ENCODE measurements around the gene PSPC1. TPM values are rescaled to one million over a fixed set of nuclear protein-coding genes. Genes with fewer than 3 reads are reported as not detected.

The PSPC1 gene
- polyA plus RNA-seq, 12 donors = 39.7 to 55.6 (median 48.0) TPM; not detected in 1

DNA sequence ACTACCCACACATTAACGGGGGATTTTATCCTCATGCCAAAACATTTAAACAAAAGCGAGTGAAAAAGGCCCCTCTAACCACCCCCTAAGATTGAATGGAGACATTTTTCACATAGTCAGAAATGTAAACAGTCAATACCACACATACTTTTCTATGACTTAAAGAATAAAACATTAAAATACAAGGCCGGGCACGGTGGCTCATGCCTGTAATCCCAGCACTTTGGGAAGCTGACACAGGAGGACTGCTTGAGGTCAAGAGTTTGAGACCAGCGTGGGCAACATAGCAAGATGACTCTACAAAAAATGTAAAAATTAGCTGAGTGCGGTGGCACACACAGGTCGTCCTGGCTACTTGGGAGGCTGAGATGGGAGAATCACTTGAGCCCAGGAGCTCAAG, 102.0 kb downstream of the PSPC1 start:
- no peak for DNase-seq

DNA sequence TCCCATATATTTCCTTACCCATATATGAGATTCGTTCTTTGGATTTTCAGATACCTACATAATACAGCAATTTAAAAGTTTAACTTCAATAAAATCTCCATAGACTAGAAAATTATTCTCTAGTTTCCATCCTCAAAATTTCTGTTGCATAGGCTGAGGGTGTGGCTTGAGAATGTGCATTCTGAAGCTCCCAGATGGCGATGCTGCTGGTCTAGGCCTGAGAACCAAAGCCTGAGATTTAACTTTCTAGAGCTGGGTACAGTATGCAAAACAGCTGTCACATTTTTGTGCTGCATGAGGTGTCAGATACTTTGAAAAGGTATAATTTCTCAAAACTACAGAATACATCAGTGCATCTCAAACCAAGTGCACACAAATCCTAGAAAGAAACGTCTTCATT, 106.6 kb downstream of the PSPC1 start:
- DNase-seq = no peak

DNA sequence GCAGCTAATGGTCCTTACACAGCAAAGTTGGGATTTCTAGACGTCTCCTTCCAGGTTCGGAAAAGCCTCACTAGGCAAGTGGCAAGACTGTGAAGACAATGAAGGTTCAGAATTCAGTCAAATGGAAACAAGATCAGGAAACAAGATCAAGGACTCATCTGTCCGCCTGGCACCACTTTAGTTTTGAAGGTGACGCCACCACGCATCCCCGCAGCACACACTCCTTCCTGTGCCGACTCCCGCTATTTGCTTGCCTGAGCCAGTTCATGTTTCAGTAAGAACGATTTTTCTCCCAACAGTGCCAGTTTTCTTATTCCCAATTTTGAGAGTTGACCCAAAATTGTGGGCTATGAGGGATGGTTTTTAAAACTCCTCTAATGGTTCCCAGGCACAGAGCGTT, 107.8 kb downstream of the PSPC1 start:
- no peak for DNase-seq

DNA sequence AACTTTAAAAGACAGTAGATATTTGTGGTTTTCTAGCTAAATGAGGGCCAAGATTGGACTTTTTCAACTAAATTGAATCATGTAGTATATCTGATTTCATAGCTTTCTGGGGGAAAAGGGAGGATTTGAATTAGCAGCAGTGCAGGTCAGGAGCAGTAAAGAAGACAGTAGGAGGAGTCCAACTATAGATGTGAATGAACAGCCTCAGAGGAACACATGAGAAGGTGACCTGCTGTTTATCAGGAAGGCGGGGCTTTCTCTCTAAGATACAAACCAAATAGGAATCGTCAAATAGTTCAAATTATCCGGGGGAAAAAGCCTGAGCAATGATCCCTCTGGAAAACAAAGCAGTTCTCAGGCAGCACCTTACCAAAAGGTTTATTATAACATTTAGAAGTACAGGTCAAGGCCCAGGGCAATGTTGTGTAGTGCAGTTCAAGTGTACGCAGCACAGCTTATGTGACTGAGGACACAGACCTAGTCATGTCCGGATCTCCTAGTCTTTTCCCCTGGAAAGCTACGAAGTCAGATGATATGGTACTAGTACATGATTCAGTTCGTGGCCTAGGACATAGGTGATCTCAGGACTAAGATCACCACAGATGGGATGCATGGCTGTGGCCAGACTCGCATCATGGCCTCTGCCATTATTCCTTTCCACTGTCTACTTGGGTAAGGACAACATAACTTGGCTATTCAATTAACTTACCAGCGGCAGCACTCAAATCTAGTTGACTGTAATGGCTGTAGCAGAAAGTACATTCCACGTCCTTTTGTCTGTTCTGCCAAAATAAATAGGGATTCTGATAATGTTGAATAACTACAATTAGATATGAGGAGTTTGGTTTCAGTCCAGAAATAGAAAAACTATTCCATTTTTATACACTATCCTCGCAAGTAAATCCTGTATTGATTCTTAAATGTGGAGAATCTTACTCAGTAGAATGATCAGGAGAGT, 109.0 kb downstream of the PSPC1 start:
- no peak for DNase-seq

DNA sequence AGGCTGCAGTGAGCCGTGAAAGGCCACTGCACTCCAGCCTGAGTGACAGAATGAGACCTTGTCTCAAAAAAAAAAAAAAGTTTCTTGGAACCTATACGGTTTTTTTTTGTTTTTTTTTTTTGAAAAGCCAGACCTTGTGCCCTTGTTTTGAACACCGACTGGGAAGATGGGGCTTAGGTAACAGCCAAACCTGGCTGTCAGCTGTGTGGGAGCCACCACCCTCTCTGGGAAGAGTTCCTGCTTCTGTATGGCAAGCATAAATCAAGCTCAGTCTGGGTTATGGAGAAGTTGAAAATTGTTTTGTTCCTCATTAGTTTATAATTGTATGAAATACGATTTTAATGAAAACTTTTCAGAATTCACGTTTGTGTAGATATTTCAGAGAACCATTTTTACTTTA, 109.8 kb downstream of the PSPC1 start:
- DNase-seq = no peak

DNA sequence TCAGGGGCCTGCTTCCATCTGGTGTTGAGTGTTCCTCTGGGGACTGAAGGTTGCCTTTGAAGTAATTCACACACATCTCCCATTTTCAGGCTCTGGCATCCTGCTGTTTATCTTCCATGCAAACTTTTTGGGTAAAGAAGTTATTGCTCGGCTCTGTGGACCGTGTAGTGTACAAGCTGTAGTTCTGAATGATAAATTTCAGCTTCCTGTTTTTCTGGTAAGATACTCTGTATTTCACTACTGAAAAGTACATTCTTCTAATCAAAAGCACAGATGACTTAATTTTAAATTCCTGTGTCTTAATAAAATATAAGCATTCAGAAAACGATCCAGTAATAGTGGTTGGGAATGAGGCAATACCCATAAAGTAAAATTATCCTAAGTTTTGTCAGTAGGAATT, 112.6 kb downstream of the PSPC1 start:
- no peak for DNase-seq

DNA sequence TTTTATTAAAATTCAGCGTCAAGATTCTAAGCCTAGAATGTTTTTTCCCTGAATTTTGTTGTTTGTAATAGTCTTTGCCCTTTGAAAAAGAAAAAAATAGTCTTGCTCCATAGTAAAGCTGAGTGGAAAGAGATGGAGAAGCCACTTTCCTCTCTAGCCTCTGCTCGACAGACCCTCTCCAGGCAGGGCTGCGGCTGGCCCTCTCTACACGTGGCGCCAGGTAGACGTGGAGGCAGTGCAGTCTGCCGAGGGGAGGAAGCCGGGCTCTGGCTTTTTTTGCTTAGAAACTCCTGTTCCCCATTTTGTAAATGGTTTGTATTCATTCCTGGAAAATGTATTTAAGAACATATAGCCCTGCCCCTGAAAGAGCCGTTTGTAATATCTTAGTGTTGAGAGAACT, 114.0 kb downstream of the PSPC1 start:
- no peak for DNase-seq

DNA sequence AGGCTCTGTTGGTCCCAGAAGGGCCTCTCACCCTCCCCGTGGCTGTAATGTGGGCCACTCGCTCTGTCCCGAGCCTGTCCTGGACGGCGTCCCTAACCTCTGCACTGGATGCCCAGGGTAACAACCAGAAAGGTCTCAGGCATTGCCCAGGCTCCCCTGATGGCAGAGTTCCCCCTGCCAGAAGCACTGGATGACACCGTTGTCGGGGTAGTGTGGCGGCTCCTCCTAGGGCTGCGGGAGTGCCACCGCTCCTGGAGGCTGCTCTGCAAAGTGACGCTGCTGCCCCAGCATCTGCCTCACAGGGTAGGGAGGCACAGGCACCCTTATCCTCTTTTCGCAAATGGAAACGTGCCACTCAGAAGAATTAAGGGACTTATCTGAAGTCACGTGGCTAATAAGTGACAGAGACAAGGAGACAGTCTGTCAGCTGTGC, 117.3 kb downstream of the PSPC1 start:
- no peak for DNase-seq

DNA sequence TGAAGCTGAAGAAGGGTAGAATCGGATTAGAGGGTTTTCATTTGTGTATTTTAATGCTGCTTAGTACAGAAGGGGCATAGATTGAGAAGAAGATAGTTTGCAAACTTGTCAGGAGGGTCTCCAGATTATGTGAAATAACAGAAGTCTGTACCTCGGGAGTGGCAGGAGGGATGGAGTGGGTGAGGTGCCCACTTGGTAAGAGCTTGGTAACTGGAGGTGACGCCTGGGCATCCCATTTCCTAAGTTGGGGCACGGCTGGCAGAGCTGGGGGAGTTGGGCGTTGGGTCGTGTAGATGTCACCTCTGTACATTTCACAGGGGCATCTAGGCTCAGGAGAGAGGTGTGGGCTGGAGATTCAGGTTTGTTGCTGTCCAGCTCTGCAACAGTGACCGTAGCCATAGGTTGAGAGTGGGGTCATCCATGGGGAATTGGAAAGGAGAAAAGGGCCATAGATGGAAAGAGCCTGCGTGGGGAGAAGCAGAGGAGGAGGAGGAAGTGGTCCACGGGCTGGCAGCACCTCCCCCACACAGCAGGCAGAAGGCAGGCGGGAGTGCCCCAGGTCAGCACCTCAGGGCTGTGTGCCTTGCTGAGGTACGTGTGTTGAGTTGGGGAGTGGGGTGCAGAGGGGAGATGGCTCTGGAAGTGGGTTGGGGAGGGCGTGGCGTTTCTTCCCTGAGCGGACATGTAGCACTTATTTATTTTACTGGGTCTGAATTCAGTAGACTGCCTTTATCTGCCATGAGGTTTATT, 118.1 kb downstream of the PSPC1 start:
- no peak for DNase-seq

DNA sequence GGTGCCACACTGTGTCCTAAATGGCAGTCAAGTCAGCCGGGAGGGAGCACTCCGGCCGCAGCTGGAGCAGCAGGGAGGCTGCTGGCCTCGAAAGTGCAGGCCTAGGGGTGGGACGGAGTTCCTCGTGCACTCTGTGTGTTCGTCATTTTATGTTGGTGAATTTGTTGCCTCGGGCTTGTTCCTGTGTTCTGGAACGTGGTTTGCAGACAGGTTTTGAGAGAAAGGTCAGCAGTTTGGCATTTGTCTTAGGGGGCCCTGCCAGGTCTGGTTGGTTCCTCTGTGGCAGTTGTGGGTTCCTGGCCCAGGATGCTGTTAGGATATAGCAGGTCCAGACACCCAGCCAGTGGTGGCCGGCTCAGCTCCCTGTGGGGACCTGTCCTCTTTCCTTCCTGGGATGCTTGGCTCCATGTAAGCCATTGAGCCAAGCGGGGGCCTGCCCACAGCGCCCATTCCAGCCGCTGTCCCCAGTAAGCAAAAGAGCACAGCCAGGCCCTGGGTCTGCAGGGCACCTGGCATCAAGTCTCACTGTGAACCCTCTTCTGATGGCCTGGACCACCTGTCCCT, 119.2 kb downstream of the PSPC1 start:
- no peak for DNase-seq

DNA sequence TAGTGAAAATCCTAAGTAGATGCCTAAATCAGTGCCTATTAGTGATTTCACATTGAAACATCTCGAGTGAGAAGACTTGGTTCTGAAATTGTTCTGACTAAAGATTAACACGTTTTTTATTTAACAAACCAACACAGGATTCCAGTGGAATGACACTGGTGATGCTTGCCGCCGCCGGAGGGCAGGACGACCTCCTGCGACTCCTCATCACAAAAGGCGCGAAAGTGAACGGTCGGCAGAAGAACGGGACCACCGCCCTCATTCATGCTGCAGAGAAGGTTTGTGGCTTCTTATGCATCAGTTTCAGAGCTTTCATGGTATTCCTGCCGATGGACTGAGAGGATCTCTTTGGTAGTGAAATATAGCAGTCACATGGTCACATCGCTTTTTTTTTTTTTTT, 121.2 kb downstream of the PSPC1 start:
- DNase-seq = no peak

DNA sequence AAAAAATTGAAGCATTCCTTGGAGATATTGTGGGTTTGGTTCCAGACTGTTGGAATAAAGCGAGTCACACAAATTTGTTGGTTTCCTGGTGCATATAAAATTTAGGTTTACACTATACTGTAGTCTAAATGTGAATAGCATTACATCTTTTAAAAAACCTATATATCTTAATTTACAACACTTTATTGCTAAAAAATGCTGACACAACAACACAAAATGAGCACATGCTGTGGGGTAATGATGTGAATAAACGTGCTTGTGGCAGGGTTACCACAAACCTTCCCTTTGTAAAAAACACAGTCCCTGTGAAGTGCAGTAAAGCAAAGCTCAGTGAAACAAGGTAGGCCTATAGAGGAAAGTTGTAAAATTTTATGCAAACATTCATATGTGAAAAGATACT, 121.6 kb downstream of the PSPC1 start:
- no peak for DNase-seq

DNA sequence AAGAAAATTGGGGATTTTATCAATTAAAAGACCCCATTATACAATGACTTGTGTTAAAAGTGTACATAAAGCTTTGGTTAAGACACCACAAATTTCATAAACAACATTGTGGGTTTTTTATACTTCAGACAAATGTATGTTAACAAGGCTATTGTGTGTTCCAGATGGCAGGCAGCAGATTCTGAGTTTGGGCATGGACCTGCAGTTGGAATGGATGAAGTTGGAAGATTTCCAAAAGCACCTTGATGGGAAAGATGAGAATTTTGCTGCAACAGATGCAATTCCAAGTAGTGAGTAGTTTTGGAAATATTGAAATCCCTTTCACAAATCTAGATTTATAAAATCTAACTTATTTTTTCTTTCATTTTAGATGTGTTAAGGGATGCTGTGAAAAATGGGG, 123.9 kb downstream of the PSPC1 start:
- no peak for DNase-seq

DNA sequence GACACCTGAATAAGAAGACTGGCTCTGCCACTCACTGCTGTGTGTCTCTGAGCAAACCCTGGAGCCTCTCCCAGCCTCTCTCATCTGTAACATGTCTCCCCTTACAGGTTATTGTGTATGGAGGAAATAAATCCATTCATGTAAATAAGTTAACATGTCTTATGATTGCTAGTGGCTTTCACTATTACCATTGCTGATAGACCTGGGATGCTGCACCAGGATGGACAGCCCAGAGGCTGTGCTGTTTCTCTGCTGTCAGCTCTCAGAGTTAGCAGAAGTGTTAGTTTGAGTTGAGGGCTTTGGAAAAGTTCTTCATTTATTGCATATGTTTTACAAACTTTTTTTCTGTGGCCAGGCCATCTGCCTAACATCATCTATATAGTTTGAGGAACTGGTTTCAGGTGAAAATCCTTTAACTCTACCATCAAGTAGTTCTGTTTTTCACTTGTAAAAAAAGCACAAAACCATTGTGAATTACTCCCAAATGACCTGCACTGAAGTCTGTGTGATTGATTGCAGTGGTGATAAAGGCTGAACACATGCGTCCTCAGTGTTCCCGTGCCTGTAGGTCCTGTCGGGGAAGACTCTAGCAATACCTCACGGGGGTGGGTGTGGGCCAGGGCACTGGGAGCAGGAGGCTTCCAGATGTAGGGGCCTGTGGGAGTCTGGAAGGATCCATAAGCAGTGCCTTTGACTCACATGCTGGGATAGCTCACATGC, 124.7 kb downstream of the PSPC1 start:
- DNase-seq = no peak

Other genes with a start within 250 kb of the PSPC1 start
- under 1 TPM in 3 of 12 donors, not detected in 9; 0.17 to 0.25 (median 0.22) TPM for gene TPTE2, start 221.4 kb downstream of the PSPC1 start, polyA plus RNA-seq (ENCODE audit: insufficient read length in 12 of 12)
- 100 to 1,000 TPM in 1 of 12 donors, 10 to 100 TPM in 11; 29.4 to 232 (median 38.6) TPM for gene MPHOSPH8, start 149.3 kb downstream of the PSPC1 start, polyA plus RNA-seq (ENCODE audit: insufficient read length in 12 of 12)
- gene ZMYM5, start 80.7 kb upstream of the PSPC1 start, polyA plus RNA-seq (ENCODE audit: insufficient read length in 12 of 12) = 10 to 100 TPM in 10 of 12 donors, 1 to 10 TPM in 1, not detected in 1; 9.5 to 20.7 (median 15.4) TPM
- gene ZMYM2, start 175.8 kb upstream of the PSPC1 start, polyA plus RNA-seq (ENCODE audit: insufficient read length in 12 of 12) = 10 to 100 TPM in 11 of 12 donors, not detected in 1; 39.7 to 83.4 (median 65.5) TPM